Right cardiac atrium (tissue), 5 donors: ENCODE data around the gene UGCG. TPM values are rescaled to one million over a fixed set of nuclear protein-coding genes. Genes with fewer than 3 reads are reported as not detected.
"Not testable (repeated sequence)": the region's sequence is repeated elsewhere in the genome, so short reads cannot be mapped to it uniquely, and the experiment has no call there.

Source experiments
- ATAC-seq, 2 donors: fragments of 200-7000 bp; cut with Tn5 transposase; one replicate each; pipeline versions ENCODE4 v1.8.0 to v1.9.1; 2020; ENCODE audit warnings: moderate library complexity in 2 of 2, mild to moderate bottlenecking in 1 of 2
- DNase-seq, 3 donors: peaks; one replicate each; pipeline ENCODE4 v3.0.0-alpha.2; 2020
- H3K27ac ChIP-seq: one replicate; pipeline ENCODE4 v1.5.1; 2013; ENCODE audit warnings: mild to moderate bottlenecking, low read length, control low read depth, moderate library complexity
- H3K27me3 ChIP-seq: one replicate; pipeline ENCODE4 v1.6.1; 2013; ENCODE audit not compliant: control insufficient read depth, insufficient read depth
- H3K4me1 ChIP-seq: one replicate; pipeline ENCODE4 v1.6.1; 2013; ENCODE audit warnings: low read length; ENCODE audit not compliant: control insufficient read depth, insufficient read depth
- H3K4me3 ChIP-seq: one replicate; pipeline ENCODE4 v1.5.1; 2013; ENCODE audit warnings: low read length, control low read depth
- H3K9me3 ChIP-seq: one replicate; pipeline ENCODE4 v1.6.1; 2013; ENCODE audit warnings: low read length; ENCODE audit not compliant: control insufficient read depth
- whole genome bisulfite sequencing: extraction: QIAGEN DNeasy Blood & Tissue Kit; methylation state at CpG from one replicate; pipeline ENCODE4 v1.1.7; 2013; 5-methylcytosine and 5-hydroxymethylcytosine counted together
- intact Hi-C, 4 donors: fragments of 100-400 bp; cut with DNase I; formaldehyde crosslinking; loops; one replicate each; pipeline versions ENCODE4 v1.11.0 to v1.14.0; 2022 to 2023
- polyA plus RNA-seq: library from polyadenylated mRNA; stranded (reverse); fragments of 200-250 nt; gene quantifications from one replicate; pipeline ENCODE4 v1.2.3, GENCODE V29; 2013
- total RNA-seq, 4 donors: library from RNA; stranded (reverse); fragmentation: NEBNext Ultra II Directional; extraction: Animal tissue kit (Norgen Biotek cat#: 25700); gene quantifications; one replicate each; pipeline ENCODE4 v1.2.1, GENCODE V29; 2021
- donor health status: healthy with polysubstance abuse.
- donor health status: DM: no; HTN: yes; CAD: no.
- donor health status: DM: no; HTN: no; CAD: no.
- donor health status: DM: no; HTN: yes; CAD: no; lungs with severe emphysema.
- donor health status: DM: yes; HTN: yes; CAD: no.

UGCG gene
- total and polyA plus RNA-seq, 5 donors = 7.1 to 13.1 (median 9.7) TPM

- Histone ChIP-seq H3K27me3 (no peaks in the 10 kb centered on the region), H3K9me3 (no peaks in the 10 kb centered on the region), H3K4me1 (no peaks in the 10 kb centered on the region), H3K27ac (no peak overlapping the region), H3K4me3 (no peak overlapping the region)
- DNase-seq (no peak), ATAC-seq (no peak)
- intact Hi-C loops = loop anchor here in 1 of 4 donors (10.0 kb wide), 1 partner anchor 102 kb away; no protein-coding TSS in a partner anchor
- 85% methylated on average over 3 of the region's 3 CpGs for WGBS
Observed at GRCh38 chr9:111952559-111952958, 55.9 kb downstream of the UGCG start.

GRCh38 chr9:111953444-111953843, 56.8 kb downstream of the UGCG start:
- H3K27me3 ChIP-seq = no peaks in the 10 kb centered on the region
- DNase-seq (no peak), ATAC-seq (no peak)
- no peak overlapping the region for H3K4me3 ChIP-seq
- no peak overlapping the region for H3K27ac ChIP-seq
- intact Hi-C loops = loop anchor here in 1 of 4 donors (10.0 kb wide), 1 partner anchor 101 kb away; no protein-coding TSS in a partner anchor
- no peaks in the 10 kb centered on the region for H3K4me1 ChIP-seq
- 85% methylated on average over 3 of the region's 3 CpGs for WGBS
- no peaks in the 10 kb centered on the region for H3K9me3 ChIP-seq

DNA sequence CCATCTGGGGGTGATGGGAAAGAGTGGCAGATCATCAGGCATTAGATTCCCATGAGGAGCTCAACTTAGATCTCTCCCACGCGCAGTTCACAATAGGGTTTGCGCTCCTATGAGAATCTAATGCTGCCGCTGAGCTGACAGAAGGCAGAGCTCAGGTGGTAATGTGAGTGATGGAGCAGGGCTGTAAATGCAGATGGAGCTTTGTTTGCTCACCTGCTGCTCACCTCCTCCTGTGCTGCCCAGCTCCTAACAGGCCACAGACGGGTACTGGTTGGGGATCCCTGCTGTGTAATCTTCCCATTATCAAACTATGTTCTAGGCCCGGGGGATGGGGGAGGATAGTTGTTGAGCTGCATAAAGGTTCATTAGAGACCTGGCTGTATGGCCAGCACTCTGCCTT, 58.4 kb downstream of the UGCG start:
- no peak for ATAC-seq
- intact Hi-C loops = loop anchor here in 1 of 4 donors (10.0 kb wide), 1 partner anchor 100 kb away; no protein-coding TSS in a partner anchor
- Histone ChIP-seq H3K27me3 (no peaks in the 10 kb centered on the region), H3K9me3 (no peaks in the 10 kb centered on the region), H3K4me3 (no peak overlapping the region), H3K4me1 (no peaks in the 10 kb centered on the region), H3K27ac (no peak overlapping the region)
- 86% methylated on average over 6 of the region's 6 CpGs for WGBS
- DNase-seq = no peak

- no peak overlapping the region for H3K27ac ChIP-seq
- intact Hi-C loops = loop anchor here in 1 of 4 donors (10.0 kb wide), 1 partner anchor 97 kb away; no protein-coding TSS in a partner anchor
- 16% methylated on average over 3 of the region's 3 CpGs for WGBS
- no peak overlapping the region for H3K4me3 ChIP-seq
- no peaks in the 10 kb centered on the region for H3K27me3 ChIP-seq
- ATAC-seq (peak; percentile 85), DNase-seq (no peak)
- no peaks in the 10 kb centered on the region for H3K4me1 ChIP-seq
- no peaks in the 10 kb centered on the region for H3K9me3 ChIP-seq
Observed at GRCh38 chr9:111957856-111958631, 61.4 kb downstream of the UGCG start.

DNA sequence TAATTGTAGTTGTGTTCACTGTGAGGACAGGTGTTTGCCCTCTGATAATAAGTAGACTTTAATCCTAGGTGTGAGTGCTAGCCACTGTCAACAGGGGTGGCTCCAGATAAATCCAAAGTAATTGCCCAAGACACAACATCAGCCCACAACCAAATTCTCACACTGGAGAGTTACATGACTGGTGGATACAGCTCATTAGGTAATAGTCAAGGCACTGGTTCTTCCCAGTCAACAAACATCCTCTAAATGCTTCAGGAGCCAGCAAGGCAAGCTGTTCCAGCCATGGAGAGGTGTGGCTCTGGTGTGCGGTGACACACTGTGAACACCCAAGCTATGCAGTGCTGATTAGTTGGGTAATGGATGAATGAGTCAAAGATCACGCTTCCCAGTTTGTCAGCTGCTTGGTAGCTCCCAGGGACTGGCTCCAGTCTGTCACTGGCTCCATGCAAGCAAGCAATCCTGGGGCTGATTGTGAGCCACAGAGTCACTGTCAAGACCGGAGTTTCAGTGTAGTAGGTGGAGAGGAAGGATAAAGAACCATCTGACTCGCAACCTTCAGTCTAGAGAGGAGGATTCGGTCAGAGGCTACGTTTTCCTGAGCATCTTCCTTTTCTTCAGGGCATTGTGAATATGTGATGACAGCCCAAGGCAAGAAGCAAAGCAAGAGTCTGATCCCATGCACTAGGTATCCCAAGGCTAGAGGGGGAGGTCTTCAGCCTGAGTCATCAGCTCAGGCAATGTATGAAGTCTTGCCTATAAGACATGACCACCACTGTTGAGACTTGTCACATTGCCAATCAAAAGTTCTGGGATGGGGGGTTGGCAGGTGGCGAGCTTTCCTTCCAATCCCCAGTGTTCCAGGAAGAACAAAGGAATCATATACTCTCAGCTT, 63.1 kb downstream of the UGCG start:
- no peak overlapping the region for H3K27ac ChIP-seq
- WGBS = 71% methylated on average over 7 of the region's 7 CpGs
- peak; percentile 64 to 84 for ATAC-seq
- DNase-seq = peak in 1 of 3 donors; percentile 49
- H3K27me3 ChIP-seq = no peaks in the 10 kb centered on the region
- H3K4me3 ChIP-seq = no peak overlapping the region
- intact Hi-C loops = loop anchor here in 1 of 4 donors (10.0 kb wide), 1 partner anchor 95 kb away; no protein-coding TSS in a partner anchor
- no peaks in the 10 kb centered on the region for H3K4me1 ChIP-seq
- no peaks in the 10 kb centered on the region for H3K9me3 ChIP-seq

GRCh38 chr9:111960485-111960884, 63.9 kb downstream of the UGCG start:
- not testable (repeated sequence) for DNase-seq

DNA sequence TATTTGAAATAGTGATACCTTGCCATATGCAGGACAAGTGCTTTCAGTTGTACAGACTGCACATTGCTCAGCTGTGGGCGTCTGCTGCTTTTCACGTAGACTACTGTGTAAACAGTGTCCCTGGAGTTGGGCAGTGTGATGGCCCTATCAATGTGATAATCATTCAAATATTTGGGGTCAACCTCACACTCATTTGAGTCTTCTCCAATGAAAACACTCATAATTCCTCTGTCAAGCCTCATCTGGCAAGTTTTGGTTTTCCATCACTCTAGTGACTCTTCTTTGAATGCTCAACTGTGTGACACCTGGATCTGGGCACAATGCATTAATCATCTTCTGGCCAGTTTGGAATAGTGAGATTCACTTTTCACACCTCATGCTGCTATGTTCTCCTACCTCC, 64.4 kb downstream of the UGCG start:
- intact Hi-C loops = no loop called here
- WGBS = 65% methylated on average over 2 of the region's 2 CpGs
- Histone ChIP-seq H3K27ac (no peak overlapping the region), H3K27me3 (no peaks in the 10 kb centered on the region), H3K4me1 (no peaks in the 10 kb centered on the region), H3K9me3 (no peaks in the 10 kb centered on the region), H3K4me3 (no peak overlapping the region)
- ATAC-seq (no peak), DNase-seq (no peak)

More at GRCh38 chr9:111960485-111960884, 63.9 kb downstream of the UGCG start:
- ATAC-seq, H3K4me1 ChIP-seq, intact Hi-C loops, H3K27ac ChIP-seq, H3K4me3 ChIP-seq, H3K9me3 ChIP-seq, H3K27me3 ChIP-seq: not testable (repeated sequence)
- WGBS = 77% methylated on average over 4 of the region's 4 CpGs

- Histone ChIP-seq H3K27ac (no peak overlapping the region), H3K4me1 (no peaks in the 10 kb centered on the region), H3K4me3 (no peak overlapping the region), H3K9me3 (no peaks in the 10 kb centered on the region), H3K27me3 (no peaks in the 10 kb centered on the region)
- no peak for ATAC-seq
- intact Hi-C loops = no loop called here
- 70% methylated on average over 5 of the region's 5 CpGs for WGBS
- no peak for DNase-seq
Observed at GRCh38 chr9:111961575-111961974, 65.0 kb downstream of the UGCG start.

DNA sequence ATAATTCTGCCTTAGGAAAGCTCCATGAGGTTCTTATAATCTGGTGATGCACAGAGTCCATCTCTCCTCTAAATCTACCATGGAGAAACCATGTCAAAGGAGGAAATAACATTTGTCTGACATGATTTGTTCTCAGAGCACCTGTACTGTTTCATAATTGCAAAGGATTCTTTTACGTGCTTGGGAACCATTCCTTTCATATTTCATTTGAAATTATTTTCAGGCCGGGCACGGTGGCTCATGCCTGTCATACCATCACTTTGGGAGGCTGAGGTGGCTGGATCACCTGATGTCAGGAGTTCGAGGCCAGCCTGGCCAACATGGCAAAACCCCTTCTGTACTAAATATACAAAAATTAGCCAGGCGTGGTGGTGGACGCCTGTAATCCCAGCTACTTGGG, 65.4 kb downstream of the UGCG start:
- no peak for DNase-seq
- Histone ChIP-seq H3K4me1 (no peaks in the 10 kb centered on the region), H3K9me3 (no peaks in the 10 kb centered on the region), H3K27ac (no peak overlapping the region), H3K27me3 (no peaks in the 10 kb centered on the region), H3K4me3 (no peak overlapping the region)
- WGBS = 89% methylated on average over 6 of the region's 6 CpGs
- ATAC-seq = no peak
- intact Hi-C loops = no loop called here

- ATAC-seq = no peak
- no peak overlapping the region for H3K4me3 ChIP-seq
- no peak for DNase-seq
- 77% methylated on average over 2 of the region's 2 CpGs for WGBS
- intact Hi-C loops = no loop called here
- H3K27ac ChIP-seq = no peak overlapping the region
- H3K4me1 ChIP-seq = no peaks in the 10 kb centered on the region
- no peaks in the 10 kb centered on the region for H3K9me3 ChIP-seq
- no peaks in the 10 kb centered on the region for H3K27me3 ChIP-seq
Observed at GRCh38 chr9:111963995-111964394, 67.4 kb downstream of the UGCG start.

- ATAC-seq = no peak
- H3K27ac ChIP-seq = no peak overlapping the region
Observed at GRCh38 chr9:111965566-111966019, 69.0 kb downstream of the UGCG start.

More at GRCh38 chr9:111965566-111966019, 69.0 kb downstream of the UGCG start:
- no peaks in the 10 kb centered on the region for H3K4me1 ChIP-seq
- no peak overlapping the region for H3K4me3 ChIP-seq
- DNase-seq = no peak
- WGBS = 90% methylated on average over 5 of the region's 5 CpGs
- intact Hi-C loops = no loop called here
- H3K27me3 ChIP-seq = no peaks in the 10 kb centered on the region
- no peaks in the 10 kb centered on the region for H3K9me3 ChIP-seq
